H1 (cell line): ENCODE data around the gene LAMB1. TPM values are rescaled to one million over a fixed set of nuclear protein-coding genes. Genes with fewer than 3 reads are reported as not detected.

Experiments
- CTCF ChIA-PET: fragments of 300-600 bp; sonication (Branson Sonifier 250); formaldehyde crosslinking; loops from one replicate; lab custom pipeline; 2021; ENCODE audit not compliant: partially characterized antibody; lab: Charles Lee
- POLR2A ChIA-PET: fragments of 300-600 bp; sonication (Branson Sonifier 250); formaldehyde crosslinking; loops from one replicate; lab custom pipeline; 2021; ENCODE audit warnings: inconsistent platforms; ENCODE audit not compliant: partially characterized antibody; lab: Charles Lee
- DNase-seq, 2 experiments: peaks; one replicate each; pipeline versions ENCODE4 v3.0.0 to v3.0.0-alpha.2; 2010 to 2022; ENCODE audit warnings: low spot score in 2 of 2, low read depth in 1 of 2, mixed read lengths in 1 of 2
- FAIRE-seq: peaks from 2 replicates; lab custom pipeline; 2011; peaks lifted over from hg19 to GRCh38; lab: Jason Lieb, UNC
- H2AFZ ChIP-seq: 2 replicates; pipeline ENCODE4 v1.8.1; 2012; ENCODE audit warnings: low read length, inconsistent platforms
- H2AK5ac ChIP-seq: 2 replicates; pipeline ENCODE4 v1.6.1; 2013; ENCODE audit warnings: low read depth, low read length
- H2BK120ac ChIP-seq: replicated peaks from 2 replicates; pipeline ENCODE3; 2013; ENCODE audit warnings: low read depth, low read length, inconsistent platforms
- H2BK12ac ChIP-seq: 2 replicates; pipeline ENCODE4 v1.6.1; 2013; ENCODE audit warnings: low read depth, low read length
- H2BK15ac ChIP-seq: 2 replicates; pipeline ENCODE4 v1.6.1; 2013; ENCODE audit warnings: low read length
- H2BK20ac ChIP-seq: 2 replicates; pipeline ENCODE4 v1.6.1; 2013; ENCODE audit warnings: low read length
- H2BK5ac ChIP-seq: 2 replicates; pipeline ENCODE4 v1.6.1; 2013; ENCODE audit warnings: low read depth, low read length
- H3K14ac ChIP-seq: 2 replicates; pipeline ENCODE4 v1.6.1; 2013; ENCODE audit warnings: inconsistent platforms; ENCODE audit not compliant: insufficient read length
- H3K18ac ChIP-seq: 2 replicates; pipeline ENCODE4 v1.6.1; 2013; ENCODE audit warnings: low read length; ENCODE audit errors: extremely low read depth
- H3K23ac ChIP-seq: 2 replicates; pipeline ENCODE4 v1.6.1; 2013; ENCODE audit warnings: inconsistent platforms; ENCODE audit not compliant: insufficient read length
- H3K23me2 ChIP-seq: 2 replicates; pipeline ENCODE4 v1.6.1; 2013; ENCODE audit warnings: low read depth, low read length
- H3K27ac ChIP-seq: 2 replicates; pipeline ENCODE4 v1.6.1; 2011; ENCODE audit warnings: low read depth, low read length, inconsistent platforms
- H3K27me3 ChIP-seq, 4 experiments: replicated peaks in 1 of 4; 1 replicate in 1 of 4; 2 replicates in 3 of 4; pipeline versions ENCODE4 v1.6.1 to v1.8.1; 2011 to 2013; ENCODE audit warnings: low read length in 3 of 4, mild to moderate bottlenecking in 3 of 4, inconsistent platforms in 2 of 4, mixed read lengths in 2 of 4, moderate library complexity in 1 of 4; ENCODE audit not compliant: control insufficient read depth in 3 of 4, insufficient read depth in 3 of 4; ENCODE audit errors: extremely low read depth in 1 of 4
- H3K36me3 ChIP-seq, 4 experiments: 2 replicates each; pipeline versions ENCODE4 v1.6.1 to v1.8.1; 2011 to 2013; ENCODE audit warnings: mild to moderate bottlenecking in 4 of 4, low read length in 3 of 4, moderate library complexity in 2 of 4, control low read depth in 1 of 4, inconsistent platforms in 1 of 4; ENCODE audit not compliant: insufficient read depth in 4 of 4, control insufficient read depth in 2 of 4
- H3K4ac ChIP-seq: replicated peaks from 2 replicates; pipeline ENCODE3; 2013; ENCODE audit warnings: low read length, low read depth, mixed read lengths, inconsistent platforms; ENCODE audit not compliant: insufficient read length
- H3K4me1 ChIP-seq, 4 experiments: replicated peaks in 1 of 4; 1 replicate in 1 of 4; 2 replicates in 3 of 4; pipeline versions ENCODE4 v1.6.1 to v1.8.1; 2011 to 2013; ENCODE audit warnings: low read length in 3 of 4, inconsistent platforms in 2 of 4, mixed read lengths in 1 of 4; ENCODE audit not compliant: insufficient read depth in 4 of 4, control insufficient read depth in 3 of 4
- H3K4me2 ChIP-seq, 2 experiments: 2 replicates each; pipeline versions ENCODE4 v1.6.1 to v1.8.1; 2011 to 2013; ENCODE audit warnings: low read depth in 2 of 2, low read length in 2 of 2, control low read depth in 1 of 2, inconsistent platforms in 1 of 2, mild to moderate bottlenecking in 1 of 2; ENCODE audit not compliant: insufficient read depth in 1 of 2
- H3K4me3 ChIP-seq, 4 experiments: fragments of 200-600, 300-600 bp in 1 of 4; sonication (generic), shearing (Covaris generic), sonication (Bioruptor Twin) in 1 of 4; 2 replicates each; pipeline versions ENCODE4 v1.5.1 to v1.8.1; 2011 to 2016; ENCODE audit warnings: low read length in 4 of 4, low read depth in 3 of 4, control low read depth in 2 of 4, inconsistent platforms in 2 of 4, mild to moderate bottlenecking in 2 of 4, mixed read lengths in 1 of 4, moderate library complexity in 1 of 4; ENCODE audit not compliant: insufficient read depth in 2 of 4; ENCODE audit errors: extremely low read depth in 1 of 4
- H3K56ac ChIP-seq: replicated peaks from 2 replicates; pipeline ENCODE3; 2013; ENCODE audit warnings: low read depth, mild to moderate bottlenecking, mixed read lengths, low read length, inconsistent platforms; ENCODE audit not compliant: insufficient read length
- H3K79me1 ChIP-seq: 2 replicates; pipeline ENCODE4 v1.6.1; 2013; ENCODE audit warnings: low read depth, low read length, control low read depth
- H3K79me2 ChIP-seq, 2 experiments: 2 replicates each; pipeline versions ENCODE4 v1.6.1 to v1.8.1; 2012 to 2013; ENCODE audit warnings: low read length in 2 of 2, mild to moderate bottlenecking in 2 of 2, inconsistent platforms in 1 of 2; ENCODE audit not compliant: insufficient read depth in 2 of 2, control insufficient read depth in 1 of 2
- H3K9ac ChIP-seq, 4 experiments: replicated peaks in 1 of 4; 1 replicate in 1 of 4; 2 replicates in 3 of 4; pipeline versions ENCODE4 v1.6.1 to v1.8.1; 2011 to 2013; ENCODE audit warnings: low read depth in 3 of 4, low read length in 3 of 4, control low read depth in 2 of 4, mild to moderate bottlenecking in 2 of 4, moderate library complexity in 2 of 4, inconsistent platforms in 1 of 4; ENCODE audit errors: extremely low read depth in 1 of 4
- H3K9me3 ChIP-seq, 2 experiments: 2 replicates each; pipeline versions ENCODE4 v1.6.1 to v1.8.1; 2012 to 2013; ENCODE audit warnings: mild to moderate bottlenecking in 2 of 2, moderate library complexity in 2 of 2, control low read depth in 1 of 2, inconsistent platforms in 1 of 2, low read depth in 1 of 2, low read length in 1 of 2, mixed read lengths in 1 of 2; ENCODE audit not compliant: insufficient read depth in 2 of 2
- H4K20me1 ChIP-seq, 2 experiments: replicated peaks in 1 of 2; 2 replicates each; pipeline versions ENCODE3 to v1.8.1; 2011 to 2013; ENCODE audit warnings: inconsistent platforms in 2 of 2, low read length in 2 of 2, mild to moderate bottlenecking in 1 of 2; ENCODE audit not compliant: insufficient read depth in 2 of 2, control insufficient read depth in 1 of 2
- H4K5ac ChIP-seq: 2 replicates; pipeline ENCODE4 v1.6.1; 2013; ENCODE audit warnings: low read length, low read depth, mixed read lengths, inconsistent platforms; ENCODE audit not compliant: insufficient read length
- H4K8ac ChIP-seq: 2 replicates; pipeline ENCODE4 v1.8.0; 2013; ENCODE audit warnings: mild to moderate bottlenecking, moderate library complexity, low read length, inconsistent platforms; ENCODE audit not compliant: insufficient read depth; ENCODE audit errors: extremely low read depth
- H4K91ac ChIP-seq: replicated peaks from 2 replicates; pipeline ENCODE3; 2013; ENCODE audit warnings: low read length, mixed read lengths, inconsistent platforms; ENCODE audit not compliant: insufficient read length
- CBX8 ChIP-seq: fragments of 300-800, 300-1000 bp; sonication (generic); IDR thresholded peaks from 2 replicates; pipeline ENCODE4 v1.7.1; 2016; ENCODE audit warnings: low read depth, low read length, borderline replicate concordance
- CTCF ChIP-seq, 3 experiments: IDR thresholded peaks; 1 replicate in 2 of 3; 2 replicates in 1 of 3; pipeline versions ENCODE4 v1.5.1 to v1.6.1; 2011; ENCODE audit warnings: low read length in 3 of 3, mild to moderate bottlenecking in 3 of 3, inconsistent platforms in 2 of 3, low read depth in 1 of 3, moderate library complexity in 1 of 3; ENCODE audit not compliant: insufficient read depth in 1 of 3; ENCODE audit errors: control extremely low read depth in 1 of 3
- RAD21 ChIP-seq, 2 experiments: IDR thresholded peaks in 1 of 2; conservative IDR thresholded peaks in 1 of 2; 2 replicates each; pipeline ENCODE4 v1.6.1; 2011; ENCODE audit warnings: low read depth in 2 of 2, low read length in 2 of 2, improper control_type of control experiment in 1 of 2, inconsistent platforms in 1 of 2, mild to moderate bottlenecking in 1 of 2, moderate library complexity in 1 of 2
- RXRA ChIP-seq: IDR thresholded peaks from 2 replicates; pipeline ENCODE4 v1.6.1; 2011; ENCODE audit warnings: low read depth, mild to moderate bottlenecking, low read length, moderate library complexity; ENCODE audit not compliant: insufficient read depth
- WGBS, 2 experiments: shearing (Covaris generic) in 1 of 2; methylation state at CpG; one replicate each; pipeline versions ENCODE4 v1.1.6 to v1.1.7; 2013 to 2015; ENCODE audit warnings: low lambda C conversion rate in 2 of 2, mixed read lengths in 2 of 2, inconsistent platforms in 1 of 2, low coverage in 1 of 2, missing lambda C conversion rate in 1 of 2; ENCODE audit not compliant: insufficient replicate concordance in 2 of 2, insufficient coverage in 1 of 2, insufficient read length in 1 of 2; ENCODE audit errors: extremely low coverage in 1 of 2, missing lambda C conversion rate in 1 of 2; 5-methylcytosine and 5-hydroxymethylcytosine counted together
- polyA plus RNA-seq, 7 experiments: library from polyadenylated mRNA; depleted of rRNA in 3 of 7; stranded (reverse) in 5 of 7; unstranded in 2 of 7; fragments of >200 nt in 5 of 7; fragments of 200-250 nt in 2 of 7; gene quantifications; 1 replicate in 5 of 7; 2 replicates in 1 of 7; 4 replicates in 1 of 7; pipeline versions ENCODE4 v1.2.1 to v1.2.3, GENCODE V29; 2011 to 2013; ENCODE audit warnings: missing spikeins in 2 of 7, mixed read lengths in 2 of 7
- total RNA-seq: library from RNA; stranded (reverse); fragmentation: NEBNext Ultra II Directional; extraction: Animal tissue kit (Norgen Biotek cat#: 25700); gene quantifications from 2 replicates; pipeline ENCODE4 v1.2.1, GENCODE V29; 2021

Gene LAMB1
- total and polyA plus RNA-seq, 2 of the 8 experiments (the other 6 are each of a cell fraction or from before 2014, with no cell fraction given): 31.9 to 38.5 TPM

- Histone ChIP-seq H2BK5ac (no peak overlapping the region), H2AFZ (no peak overlapping the region), H3K4me2 (no peak overlapping the region), H3K23me2 (no peaks in the 10 kb centered on the region), H3K9me3 (no peaks in the 10 kb centered on the region), H2BK15ac (no peak overlapping the region), H2BK12ac (no peak overlapping the region), H3K9ac (no peak overlapping the region), H4K8ac (no peak overlapping the region), H4K5ac (no peak overlapping the region), H3K56ac (no peak overlapping the region), H3K79me1 (no peaks in the 10 kb centered on the region), H2AK5ac (no peak overlapping the region), H3K23ac (no peak overlapping the region), H3K4me3 (no peak overlapping the region), H3K27ac (no peak overlapping the region), H4K91ac (no peak overlapping the region), H2BK20ac (no peak overlapping the region), H3K27me3 (no peaks in the 10 kb centered on the region), H2BK120ac (no peak overlapping the region), H4K20me1 (no peaks in the 10 kb centered on the region), H3K18ac (no peak overlapping the region), H3K4ac (no peak overlapping the region), H3K79me2 (no peaks in the 10 kb centered on the region), H3K4me1 (no peaks in the 10 kb centered on the region), H3K14ac (no peak overlapping the region), H3K36me3 (no peaks in the 10 kb centered on the region)
- FAIRE-seq: peak; percentile 88
- POLR2A ChIA-PET: interaction anchor here (0.5 kb wide), 1 partner anchor 617 kb away, joined by 3 read pairs; no protein-coding TSS in a partner anchor
- DNase-seq: no peak
- TF ChIP-seq CBX8 (no peak), RAD21 (IDR thresholded peaks at IDR 0.05 in 1 of 2, conservative IDR thresholded peaks at IDR 0.05 in 1 of 2; ENCODE audit: low read depth in 2 of 2, low read length in 2 of 2) (peak; percentile 81 to 87), CTCF (IDR thresholded peaks at IDR 0.05; ENCODE audit: control extremely low read depth in 1 of 3, insufficient read depth in 1 of 3, low read depth in 1 of 3, low read length in 3 of 3) (peak in 2 of 3 experiments; percentile 63 to 65; a peak in 3 of 4 replicates), RXRA (no peak)
- 32% methylated on average over 6 of the region's 6 CpGs; no CpG with 5 or more reads in 1 of the 2 experiments for WGBS, 2 experiments
- CTCF ChIA-PET: interaction anchor here (0.6 to 2.3 kb wide), 36 partner anchors 9 to 849 kb away, joined by 3 to 11 read pairs (median 4); no protein-coding TSS in a partner anchor
Measured at GRCh38 chr7:107874605-107875446, 128.1 kb downstream of the LAMB1 start.
